ELF-1 (cell line): ENCODE data around the gene PPP3CA.
"Not testable (repeated sequence)": the region's sequence is repeated elsewhere in the genome, so short reads cannot be mapped to it uniquely, and the experiment has no call there.

Experiments used
- DNase-seq: peaks from one replicate; pipeline ENCODE4 v3.0.0-alpha.2; 2016; ENCODE audit warnings: low read depth, low spot score

PPP3CA gene

GRCh38 chr4:101102114-101102742 is 245.1 kb downstream of the PPP3CA start:
- no peak for DNase-seq

GRCh38 chr4:101101072-101101471 is 246.3 kb downstream of the PPP3CA start:
- no peak for DNase-seq

GRCh38 chr4:101098666-101099400 is 248.5 kb downstream of the PPP3CA start:
- DNase-seq = no peak

- not testable (repeated sequence) for DNase-seq
Observed at GRCh38 chr4:101092609-101093008, 254.7 kb downstream of the PPP3CA start.

- DNase-seq = no peak
Observed at GRCh38 chr4:101089168-101089567, 258.2 kb downstream of the PPP3CA start.

- peak; percentile 43 for DNase-seq
Observed at GRCh38 chr4:101086801-101087586, 260.3 kb downstream of the PPP3CA start.

GRCh38 chr4:101083131-101083530 is 264.2 kb downstream of the PPP3CA start:
- DNase-seq = no peak

- no peak for DNase-seq
Observed at GRCh38 chr4:101081695-101082369, 265.5 kb downstream of the PPP3CA start.

- no peak for DNase-seq
Observed at GRCh38 chr4:101081166-101081565, 266.2 kb downstream of the PPP3CA start.

- no peak for DNase-seq
Observed at GRCh38 chr4:101078950-101079349, 268.4 kb downstream of the PPP3CA start.

GRCh38 chr4:101076032-101076431 is 271.3 kb downstream of the PPP3CA start:
- no peak for DNase-seq

- no peak for DNase-seq
Observed at GRCh38 chr4:101075536-101075935, 271.8 kb downstream of the PPP3CA start.

- no peak for DNase-seq
Observed at GRCh38 chr4:101074326-101074725, 273.0 kb downstream of the PPP3CA start.

- no peak for DNase-seq
Observed at GRCh38 chr4:101071241-101071640, 276.1 kb downstream of the PPP3CA start.

- no peak for DNase-seq
Observed at GRCh38 chr4:101068115-101068514, 279.2 kb downstream of the PPP3CA start.

GRCh38 chr4:101067383-101067782 is 279.9 kb downstream of the PPP3CA start:
- DNase-seq = no peak

GRCh38 chr4:101066626-101067170 is 280.6 kb downstream of the PPP3CA start:
- DNase-seq = no peak

- DNase-seq = no peak
Observed at GRCh38 chr4:101065935-101066485, 281.3 kb downstream of the PPP3CA start.

- DNase-seq = no peak
Observed at GRCh38 chr4:101065346-101065745, 282.0 kb downstream of the PPP3CA start.

GRCh38 chr4:101064541-101065180 is 282.7 kb downstream of the PPP3CA start:
- no peak for DNase-seq

GRCh38 chr4:101055392-101055791 is 291.9 kb downstream of the PPP3CA start:
- no peak for DNase-seq
